Stimulated activated CD8-positive, alpha-beta memory T cell treated with anti-CD3 and anti-CD28 coated beads, Interleukin-7, amount 100 ng/mL, for 24 hours (primary cell): ENCODE data around the gene CKMT1A.
"Not testable (repeated sequence)": the region's sequence is repeated elsewhere in the genome, so short reads cannot be mapped to it uniquely, and the experiment has no call there.

Experiments used
- DNase-seq: peaks from one replicate; pipeline ENCODE4 v3.0.0-alpha.2; 2020; ENCODE audit warnings: low read depth

The CKMT1A gene

GRCh38 chr15:43693148-43694022 lies at the start of gene CKMT1A:
Gene CKMT1A (plus strand): TSS chr15:43693859. CDS start chr15:43694051, 192 bp downstream.
- not testable (repeated sequence) for DNase-seq

GRCh38 chr15:43648649-43649429 lies 44.8 kb upstream of the CKMT1A start, which contains the start of gene CATSPER2:
Gene CATSPER2 (minus strand): TSS chr15:43648844. CDS start chr15:43648061, 783 bp downstream.
- DNase-seq, result no peak

- DNase-seq, result not testable (repeated sequence)
These were observed 44.2 kb upstream of the CKMT1A start for GRCh38 chr15:43649430-43649926.

GRCh38 chr15:43659727-43660126 lies 33.9 kb upstream of the CKMT1A start:
- DNase-seq, result not testable (repeated sequence)

GRCh38 chr15:43662293-43662692 lies 31.4 kb upstream of the CKMT1A start:
- not testable (repeated sequence) for DNase-seq

GRCh38 chr15:43663333-43663732 lies 30.3 kb upstream of the CKMT1A start:
- DNase-seq, result not testable (repeated sequence)

GRCh38 chr15:43666177-43666576 lies 27.5 kb upstream of the CKMT1A start:
- DNase-seq, result not testable (repeated sequence)

GRCh38 chr15:43674175-43674574 lies 19.5 kb upstream of the CKMT1A start:
- not testable (repeated sequence) for DNase-seq

GRCh38 chr15:43689604-43690301 lies 3.9 kb upstream of the CKMT1A start:
- DNase-seq, result not testable (repeated sequence)

- DNase-seq, result not testable (repeated sequence)
These were observed 980 bp upstream of the CKMT1A start for GRCh38 chr15:43692679-43693078.

GRCh38 chr15:43702174-43702573 lies 8.5 kb downstream of the CKMT1A start:
- no peak for DNase-seq

- DNase-seq, result no peak
These were observed 9.2 kb downstream of the CKMT1A start for GRCh38 chr15:43702701-43703424.

- DNase-seq, result not testable (repeated sequence)
These were observed 16.9 kb downstream of the CKMT1A start for GRCh38 chr15:43710431-43711131.

- no peak for DNase-seq
These were observed 29.5 kb downstream of the CKMT1A start for GRCh38 chr15:43723151-43723550.

- DNase-seq, result not testable (repeated sequence)
These were observed 32.6 kb downstream of the CKMT1A start for GRCh38 chr15:43726306-43726705.

GRCh38 chr15:43728053-43728725 lies 34.5 kb downstream of the CKMT1A start:
- not testable (repeated sequence) for DNase-seq

- no peak for DNase-seq
These were observed 41.8 kb downstream of the CKMT1A start for GRCh38 chr15:43735416-43735815.

GRCh38 chr15:43746245-43746902 lies 52.7 kb downstream of the CKMT1A start, which contains the start of gene PDIA3:
Gene PDIA3 (plus strand): TSS chr15:43746438. CDS start chr15:43746540, 102 bp downstream.
- DNase-seq, result peak; percentile 78

- not testable (repeated sequence) for DNase-seq
These were observed 53.2 kb downstream of the CKMT1A start for GRCh38 chr15:43746903-43747309.
